GM21526 (cell line): ENCODE data around the gene TBX4.

Source experiments
- ATAC-seq: cut with Tn5 transposase; IDR thresholded peaks from one replicate; pipeline ENCODE4 v1.9.1; 2021; ENCODE audit warnings: moderate library complexity; ENCODE audit not compliant: unreplicated experiment, low FRiP score

Gene TBX4

DNA sequence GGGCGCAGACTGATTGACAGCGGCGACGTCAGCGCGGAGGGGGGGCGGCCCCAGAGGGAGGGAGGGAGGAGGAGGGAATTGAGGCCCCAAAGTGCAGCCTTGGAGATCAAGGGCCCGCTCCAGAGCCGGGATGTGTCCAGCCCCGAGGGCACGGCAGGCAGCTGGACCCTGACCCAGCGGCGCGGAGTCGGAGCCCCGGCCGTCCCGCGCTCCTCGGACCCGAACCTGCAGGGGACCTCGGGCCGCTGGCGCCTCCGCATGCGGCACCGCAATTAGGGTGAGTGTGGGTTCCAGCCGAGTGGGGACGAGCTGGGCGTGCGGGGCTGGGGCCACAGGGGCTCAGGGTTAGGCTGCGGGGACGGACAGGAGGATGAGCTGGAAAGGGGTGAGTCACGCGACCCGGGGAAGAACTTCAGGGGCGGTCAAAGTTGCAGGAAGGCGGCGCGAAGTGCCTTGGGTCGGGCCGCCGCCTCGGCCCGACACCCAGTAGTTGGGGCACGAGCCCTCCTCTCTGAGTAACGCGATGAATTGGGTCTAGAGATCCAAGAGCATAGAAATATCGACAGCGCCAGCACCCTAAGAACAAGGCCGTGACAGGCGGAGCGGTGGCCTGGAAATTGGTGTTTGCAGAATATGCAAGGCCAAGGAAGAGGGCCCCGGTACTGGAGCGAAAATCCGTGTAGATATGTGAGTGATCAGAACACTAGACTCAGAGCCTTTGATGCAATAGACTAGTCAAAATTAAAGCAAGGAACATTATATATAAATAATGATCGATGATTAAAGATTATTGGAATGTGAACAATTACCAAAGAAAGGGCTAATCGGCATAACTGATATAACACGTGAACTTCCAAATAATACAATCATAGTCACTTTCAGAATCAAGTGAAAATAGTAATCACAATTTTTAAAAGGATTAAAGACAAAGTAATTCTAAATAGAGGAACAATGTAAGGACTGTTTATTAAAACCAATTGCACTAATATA, at the start of gene TBX4:
TBX4 (plus strand) TSS at position 122 of the 990 bp plus-strand sequence. CDS start 4,069 bp downstream, outside the sequence.
- no peak for ATAC-seq

DNA sequence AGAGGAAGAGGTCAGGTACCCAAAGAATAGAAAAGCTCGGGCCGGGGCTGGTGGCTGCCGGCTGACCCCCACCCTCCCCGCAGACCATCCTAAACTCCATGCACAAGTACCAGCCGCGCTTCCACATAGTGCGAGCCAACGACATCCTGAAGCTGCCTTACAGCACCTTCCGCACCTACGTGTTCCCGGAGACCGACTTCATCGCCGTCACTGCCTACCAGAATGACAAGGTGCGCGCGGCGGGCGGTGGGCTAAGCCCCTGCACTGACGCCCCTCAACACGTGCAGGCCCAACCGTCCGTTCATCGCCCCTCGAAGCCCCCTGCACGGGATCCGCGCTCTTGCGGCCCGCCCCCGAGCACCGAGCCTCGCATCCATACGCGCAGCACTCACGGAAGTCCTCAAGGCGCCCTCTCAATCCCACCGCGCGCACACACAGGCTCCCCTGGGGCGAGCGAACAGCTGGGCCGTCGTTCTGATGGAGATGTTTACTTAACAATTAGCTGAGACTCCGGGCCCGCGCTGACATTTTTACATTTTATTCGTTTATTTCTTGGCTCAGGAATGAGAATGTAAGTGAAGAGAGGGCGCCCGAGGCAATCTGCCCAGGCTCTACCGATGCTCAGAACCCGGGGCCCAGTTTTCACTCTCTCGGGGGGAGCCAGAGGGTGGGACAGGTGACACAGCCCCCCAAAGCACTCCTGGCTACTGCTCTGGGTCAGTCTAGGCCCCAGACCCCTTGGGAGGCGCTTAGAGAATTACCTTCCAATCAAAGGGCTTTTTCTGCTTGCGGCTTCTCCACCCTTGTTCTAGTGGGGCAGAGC, 49.0 kb upstream of the TBX4 start:
- no peak for ATAC-seq

GRCh38 chr17:61403801-61404662, 48.2 kb upstream of the TBX4 start:
- no peak for ATAC-seq

DNA sequence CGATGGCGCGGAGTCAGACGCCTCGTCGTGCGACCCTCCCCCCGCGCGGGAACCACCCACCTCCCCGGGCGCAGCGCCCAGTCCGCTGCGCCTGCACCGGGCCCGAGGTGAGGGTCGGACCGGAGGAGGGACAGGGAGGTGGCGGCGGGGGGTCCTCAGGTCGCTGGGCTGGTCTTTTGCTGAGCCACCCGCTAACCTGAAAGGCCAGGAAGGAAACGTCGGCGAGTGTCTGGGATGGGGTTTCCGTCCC, 47.6 kb upstream of the TBX4 start:
- ATAC-seq, result no peak

DNA sequence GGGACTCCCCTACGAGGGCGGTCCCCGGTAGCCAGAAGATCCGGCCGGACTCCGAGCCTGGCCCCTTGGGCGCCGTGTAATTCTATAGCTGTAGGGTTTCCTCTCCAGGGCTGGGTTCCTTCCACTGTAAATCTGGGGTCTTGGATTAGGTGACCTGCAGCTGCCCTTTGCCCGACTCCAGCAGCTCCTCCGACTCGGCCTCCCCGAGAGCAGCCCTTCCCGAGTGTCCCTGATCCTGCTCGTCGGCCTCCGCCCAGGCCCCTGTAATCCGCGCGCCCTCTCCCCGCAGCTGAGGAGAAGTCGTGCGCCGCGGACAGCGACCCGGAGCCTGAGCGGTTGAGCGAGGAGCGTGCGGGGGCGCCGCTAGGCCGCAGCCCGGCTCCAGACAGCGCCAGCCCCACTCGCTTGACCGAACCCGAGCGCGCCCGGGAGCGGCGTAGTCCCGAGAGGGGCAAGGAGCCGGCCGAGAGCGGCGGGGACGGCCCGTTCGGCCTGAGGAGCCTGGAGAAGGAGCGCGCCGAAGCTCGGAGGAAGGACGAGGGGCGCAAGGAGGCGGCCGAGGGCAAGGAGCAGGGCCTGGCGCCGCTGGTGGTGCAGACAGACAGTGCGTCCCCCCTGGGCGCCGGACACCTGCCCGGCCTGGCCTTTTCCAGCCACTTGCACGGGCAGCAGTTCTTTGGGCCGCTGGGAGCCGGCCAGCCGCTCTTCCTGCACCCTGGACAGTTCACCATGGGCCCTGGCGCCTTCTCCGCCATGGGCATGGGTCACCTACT, 47.1 kb upstream of the TBX4 start:
- no peak for ATAC-seq

GRCh38 chr17:61405686-61406536, 46.3 kb upstream of the TBX4 start:
- ATAC-seq, result no peak

DNA sequence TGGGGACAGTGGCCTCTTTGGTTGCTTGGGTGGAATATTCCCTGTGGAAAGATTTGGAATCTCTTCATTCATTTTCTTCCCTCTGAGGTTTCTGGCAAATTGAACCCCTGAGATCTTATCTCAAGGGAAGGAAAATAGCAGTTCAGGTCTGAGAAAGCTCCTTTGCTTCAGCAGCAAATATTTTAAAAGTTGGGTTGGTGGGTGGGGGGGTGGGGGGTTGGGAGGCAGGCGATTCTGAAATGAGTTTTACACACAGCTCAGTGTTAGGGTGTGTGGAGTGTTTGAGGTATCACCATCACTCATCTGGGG, 45.7 kb upstream of the TBX4 start:
- ATAC-seq, result no peak

DNA sequence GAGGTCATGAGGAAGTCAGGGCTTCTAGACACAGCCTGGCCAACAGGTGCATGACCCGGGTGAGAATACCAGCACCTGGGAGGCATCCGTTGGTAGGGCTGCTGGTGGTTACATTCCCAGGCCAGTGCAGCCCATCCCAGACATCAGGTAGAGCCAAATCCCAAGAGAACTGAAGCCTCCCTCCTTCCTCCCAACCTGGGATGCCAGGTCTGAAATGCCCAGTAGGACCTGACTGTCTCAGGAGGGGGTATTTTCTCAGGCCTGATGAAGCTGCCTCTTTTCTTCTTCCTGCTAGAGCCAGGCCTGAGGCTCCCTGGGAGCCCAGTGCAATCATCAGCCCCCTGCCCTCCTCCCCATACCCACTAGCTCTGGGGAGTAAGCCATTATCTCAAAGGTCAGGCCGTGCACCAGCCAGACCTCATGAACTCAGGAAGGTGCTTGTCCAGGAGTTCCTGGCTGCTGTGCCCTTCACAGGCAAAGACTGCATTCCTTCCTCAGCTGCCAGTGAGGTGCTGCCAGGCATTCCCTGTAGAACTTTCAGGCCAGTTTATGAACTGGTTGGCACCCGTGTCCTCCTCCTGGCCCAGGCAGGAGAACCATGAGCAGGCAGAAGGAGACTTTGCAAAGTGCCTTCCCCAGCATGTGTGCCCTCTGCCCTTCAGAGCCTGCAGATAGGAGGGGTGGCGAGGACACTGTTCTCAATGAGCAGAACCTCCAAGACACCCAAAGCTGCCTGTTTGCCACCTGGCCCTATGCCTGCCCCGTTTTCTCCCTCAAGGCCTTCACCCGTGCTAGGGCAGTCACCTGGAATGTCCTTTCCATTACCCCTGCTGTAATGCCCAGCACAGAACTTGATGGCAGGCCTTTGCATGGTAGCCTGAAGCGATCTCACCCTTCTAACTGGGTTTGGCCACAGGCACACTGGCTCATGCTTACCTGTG, 45.0 kb upstream of the TBX4 start:
- no peak for ATAC-seq

DNA sequence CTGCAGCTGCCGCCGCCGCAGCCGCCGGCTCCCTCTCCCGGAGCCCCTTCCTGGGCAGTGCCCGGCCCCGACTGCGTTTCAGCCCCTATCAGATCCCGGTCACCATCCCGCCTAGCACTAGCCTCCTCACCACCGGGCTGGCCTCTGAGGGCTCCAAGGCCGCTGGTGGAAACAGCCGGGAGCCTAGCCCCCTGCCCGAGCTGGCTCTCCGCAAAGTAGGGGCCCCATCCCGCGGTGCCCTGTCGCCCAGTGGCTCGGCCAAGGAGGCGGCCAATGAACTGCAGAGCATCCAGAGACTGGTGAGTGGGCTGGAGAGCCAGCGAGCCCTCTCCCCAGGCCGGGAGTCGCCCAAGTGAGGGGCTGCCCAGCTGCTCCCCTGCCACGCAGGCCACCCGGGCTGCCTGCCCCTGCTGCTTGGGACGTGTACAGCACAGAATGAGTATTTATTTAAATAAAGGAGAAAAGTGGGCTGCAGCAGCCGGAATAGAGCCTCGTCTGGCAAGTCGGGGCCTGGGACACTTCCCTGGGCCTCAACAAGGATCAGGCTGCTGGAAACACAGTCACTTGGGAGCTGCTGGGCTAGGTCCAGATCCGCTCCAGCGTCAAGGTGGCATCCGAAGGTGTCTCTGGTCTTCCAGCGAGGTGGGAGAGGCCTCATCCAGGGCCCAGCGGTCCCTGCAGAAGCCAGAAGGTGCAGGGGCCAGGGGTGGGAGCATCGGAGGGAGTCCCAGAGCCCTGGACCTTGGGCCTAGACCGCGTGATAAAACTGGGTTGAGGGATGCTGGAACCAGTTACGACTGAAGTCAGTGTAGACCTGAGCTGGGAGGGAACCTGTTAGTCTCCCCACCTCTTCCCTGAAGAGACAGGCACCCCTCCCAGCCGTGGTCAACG, 43.8 kb upstream of the TBX4 start:
- no peak for ATAC-seq

DNA sequence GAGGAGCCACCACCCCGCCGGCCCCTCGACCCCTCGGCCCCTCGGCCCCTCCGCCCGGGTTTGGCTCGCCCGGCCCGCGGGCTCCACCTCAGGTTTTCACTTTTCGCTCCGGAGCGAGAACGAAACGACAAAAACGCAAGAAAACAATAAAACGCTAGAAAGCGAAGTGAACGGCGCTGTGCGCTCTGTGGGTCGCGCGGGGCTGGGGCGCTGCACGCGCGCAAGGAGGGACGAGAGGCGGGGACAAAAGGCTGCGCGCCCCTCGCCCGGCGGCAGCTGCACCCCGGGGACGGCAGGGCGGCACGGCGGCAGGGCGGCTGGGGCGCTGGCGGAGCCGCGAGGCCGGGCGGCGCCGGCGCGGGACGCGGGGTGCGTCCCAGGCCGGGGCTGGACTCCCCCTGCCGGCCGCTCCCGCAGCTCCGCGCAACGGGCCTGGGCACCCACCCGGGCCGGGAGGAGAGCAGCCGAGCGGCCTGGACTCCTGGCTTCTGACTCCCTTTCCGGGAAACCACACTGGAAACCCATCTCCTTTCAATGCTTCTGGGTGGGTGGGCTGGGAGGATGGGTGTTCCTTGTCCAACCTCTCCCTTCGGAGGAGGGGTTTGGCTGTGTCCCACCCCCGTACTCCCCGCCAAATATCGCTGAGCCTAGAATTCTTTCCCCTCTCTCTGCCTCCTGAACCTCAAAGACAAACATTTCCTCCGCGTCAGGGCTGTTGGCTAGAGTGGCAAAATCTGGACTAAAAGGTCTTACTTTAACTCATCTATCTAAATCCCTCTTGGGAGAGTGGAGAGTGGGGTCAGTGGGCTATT, 42.7 kb upstream of the TBX4 start:
- ATAC-seq, result no peak

DNA sequence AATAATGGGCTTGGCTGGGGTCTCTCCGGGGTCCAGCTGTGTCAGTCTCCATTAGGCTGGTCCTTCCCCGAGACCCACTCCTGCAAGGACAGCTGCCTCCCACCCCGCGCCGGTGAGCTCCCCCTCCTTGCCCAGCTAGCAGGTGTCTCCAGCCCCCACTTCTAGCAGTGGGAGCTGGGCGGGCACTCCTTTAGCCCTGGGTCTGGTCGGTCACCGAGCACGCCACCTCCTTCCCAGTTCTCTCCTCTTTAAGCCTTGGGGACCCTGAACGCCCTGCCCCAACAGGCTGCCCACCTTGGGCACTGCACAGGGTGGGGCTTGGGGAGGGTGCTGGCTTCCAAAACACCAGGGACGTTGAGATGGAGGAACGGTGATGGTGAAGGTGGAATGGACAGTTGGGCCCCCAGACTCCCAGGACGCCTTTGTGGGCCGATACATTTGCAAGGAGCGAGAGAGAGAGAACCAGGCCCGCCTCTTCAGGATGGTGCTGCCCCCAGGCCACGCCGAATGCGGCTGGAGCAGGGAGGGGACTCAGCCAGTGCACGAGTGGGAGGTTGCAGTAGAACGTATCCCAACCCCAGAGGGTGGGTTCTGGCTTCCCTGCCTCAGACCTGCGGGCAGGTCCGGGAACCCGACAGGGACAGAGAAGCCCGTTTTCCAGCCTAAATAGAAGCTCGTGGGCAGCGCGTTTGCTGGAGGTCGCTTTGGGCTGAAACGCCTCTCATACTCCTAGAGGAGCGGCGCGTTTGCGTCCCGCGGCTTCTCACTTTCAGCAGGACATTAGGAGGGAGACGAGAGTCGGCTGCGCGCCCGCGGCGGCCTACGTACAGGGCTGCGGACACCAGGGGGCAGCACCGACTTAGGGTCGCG, 41.8 kb upstream of the TBX4 start:
- no peak for ATAC-seq

- no peak for ATAC-seq
Observed at GRCh38 chr17:61411011-61411260, 41.3 kb upstream of the TBX4 start.

- no peak for ATAC-seq
Observed at GRCh38 chr17:61411261-61412142, 40.7 kb upstream of the TBX4 start.

- ATAC-seq, result peak; percentile 62
Observed at GRCh38 chr17:61412143-61412859, 39.9 kb upstream of the TBX4 start.
